Peyer's patch (tissue), 4 donors: ENCODE results near the gene POP5. TPM values are rescaled to one million over a fixed set of nuclear protein-coding genes. Genes with fewer than 3 reads are reported as not detected.

Source experiments
- DNase-seq, 3 donors: peaks; one replicate each; pipeline ENCODE4 v3.0.0-alpha.2; 2017 to 2019
- H3K27ac ChIP-seq, 4 donors: fragments of 200-600 bp; sonication (generic); one replicate each; pipeline ENCODE4 v1.5.1; 2016 to 2019
- H3K27me3 ChIP-seq, 2 donors: fragments of 200-600 bp; sonication (generic); one replicate each; pipeline ENCODE4 v1.5.1; 2019
- H3K36me3 ChIP-seq, 3 donors: fragments of 200-600 bp; sonication (generic); one replicate each; pipeline ENCODE4 v1.5.1; 2016 to 2019
- H3K4me1 ChIP-seq, 4 donors: fragments of 200-600 bp; sonication (generic); one replicate each; pipeline ENCODE4 v1.5.1; 2016 to 2019
- H3K4me3 ChIP-seq, 4 donors: fragments of 200-600 bp; sonication (generic); 1 replicate in 3 of 4; 2 replicates in 1 of 4; pipeline ENCODE4 v1.5.1; 2016 to 2019; ENCODE audit warnings: mild to moderate bottlenecking in 1 of 4
- H3K9me3 ChIP-seq, 4 donors: fragments of 200-600 bp; sonication (generic); one replicate each; pipeline ENCODE4 v1.5.1; 2016 to 2019; ENCODE audit warnings: mild to moderate bottlenecking in 1 of 4
- POLR2A ChIP-seq, 2 donors: fragments of 450-650 bp; IDR thresholded peaks; one replicate each; pipeline ENCODE4 v1.5.1; 2017; ENCODE audit warnings: antibody characterized with exemption in 2 of 2, mild to moderate bottlenecking in 2 of 2, moderate library complexity in 2 of 2
- total RNA-seq, 4 donors: library from RNA; depleted of rRNA; stranded (reverse); fragments of >200 nt; gene quantifications; one replicate each; pipeline ENCODE4 v1.1.0, GENCODE V29; 2016
- TF ChIP-seq, protein P1 (sequence below), 6 experiments: fragments of 450-650 bp in 4 of 6; fragments of 200-600 bp in 2 of 6; sonication (generic) in 1 of 6; IDR thresholded peaks; one replicate each; pipeline ENCODE4 v1.5.1; 2017 to 2019; ENCODE audit warnings: antibody characterized with exemption in 6 of 6, mild to moderate bottlenecking in 3 of 6, moderate library complexity in 1 of 6

The POP5 gene
- total RNA-seq, 4 donors from 2014 or later, result 22.5 to 75.9 (median 48.8) TPM

- no peak for TF ChIP-seq POLR2A (IDR thresholded peaks at IDR 0.05)
- TF ChIP-seq, protein P1, sequence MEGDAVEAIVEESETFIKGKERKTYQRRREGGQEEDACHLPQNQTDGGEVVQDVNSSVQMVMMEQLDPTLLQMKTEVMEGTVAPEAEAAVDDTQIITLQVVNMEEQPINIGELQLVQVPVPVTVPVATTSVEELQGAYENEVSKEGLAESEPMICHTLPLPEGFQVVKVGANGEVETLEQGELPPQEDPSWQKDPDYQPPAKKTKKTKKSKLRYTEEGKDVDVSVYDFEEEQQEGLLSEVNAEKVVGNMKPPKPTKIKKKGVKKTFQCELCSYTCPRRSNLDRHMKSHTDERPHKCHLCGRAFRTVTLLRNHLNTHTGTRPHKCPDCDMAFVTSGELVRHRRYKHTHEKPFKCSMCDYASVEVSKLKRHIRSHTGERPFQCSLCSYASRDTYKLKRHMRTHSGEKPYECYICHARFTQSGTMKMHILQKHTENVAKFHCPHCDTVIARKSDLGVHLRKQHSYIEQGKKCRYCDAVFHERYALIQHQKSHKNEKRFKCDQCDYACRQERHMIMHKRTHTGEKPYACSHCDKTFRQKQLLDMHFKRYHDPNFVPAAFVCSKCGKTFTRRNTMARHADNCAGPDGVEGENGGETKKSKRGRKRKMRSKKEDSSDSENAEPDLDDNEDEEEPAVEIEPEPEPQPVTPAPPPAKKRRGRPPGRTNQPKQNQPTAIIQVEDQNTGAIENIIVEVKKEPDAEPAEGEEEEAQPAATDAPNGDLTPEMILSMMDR (IDR thresholded peaks at IDR 0.05), result no peak
- peak overlapping the region in 1 of 4 donors; percentile 70 for H3K27ac ChIP-seq
- no peaks in the 10 kb centered on the region for H3K36me3 ChIP-seq
- H3K4me3 ChIP-seq, result no peak overlapping the region
- no peaks in the 10 kb centered on the region for H3K9me3 ChIP-seq
- H3K4me1 ChIP-seq, result peaks cover 0 to 10% (median 0%) of the 10 kb centered on the region in 4 donors
- DNase-seq, result no peak
- no peaks in the 10 kb centered on the region for H3K27me3 ChIP-seq
Observed at GRCh38 chr12:120599672-120600552, 18.7 kb upstream of the POP5 start.

GRCh38 chr12:120598674-120599463 lies 17.7 kb upstream of the POP5 start:
- no peaks in the 10 kb centered on the region for H3K9me3 ChIP-seq
- no peak overlapping the region for H3K4me3 ChIP-seq
- H3K27me3 ChIP-seq, result no peaks in the 10 kb centered on the region
- TF ChIP-seq, protein P1 (IDR thresholded peaks at IDR 0.05), result no peak
- TF ChIP-seq POLR2A (IDR thresholded peaks at IDR 0.05), result no peak
- DNase-seq, result peak in 2 of 3 donors; percentile 60 to 73
- no peaks in the 10 kb centered on the region for H3K36me3 ChIP-seq
- H3K4me1 ChIP-seq, result peaks cover 0 to 10% (median 0%) of the 10 kb centered on the region in 4 donors
- H3K27ac ChIP-seq, result peak overlapping the region in 2 of 4 donors; percentile 39 to 70

DNA sequence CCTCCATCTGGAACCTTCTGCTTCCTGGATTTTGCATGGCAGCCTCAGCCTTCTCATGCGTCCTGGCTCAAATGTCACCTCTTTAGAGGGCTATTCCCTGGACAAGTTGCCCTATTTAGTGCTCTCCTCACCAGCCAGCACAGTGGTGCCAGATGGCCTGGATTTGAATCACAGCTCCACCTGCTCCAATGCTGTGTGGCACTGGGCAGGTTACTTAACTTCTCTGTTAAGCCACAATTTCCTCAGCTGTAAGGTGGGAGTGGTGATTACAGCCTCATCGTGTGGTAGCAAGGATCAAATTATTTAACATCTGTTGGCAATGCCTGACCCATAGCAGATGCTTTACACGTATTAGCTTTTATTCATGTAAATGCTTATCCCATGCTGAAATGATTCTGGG lies 16.7 kb upstream of the POP5 start:
- no peak for TF ChIP-seq POLR2A (IDR thresholded peaks at IDR 0.05)
- TF ChIP-seq, protein P1 (IDR thresholded peaks at IDR 0.05), result no peak
- Histone ChIP-seq H3K27me3 (no peaks in the 10 kb centered on the region), H3K36me3 (no peaks in the 10 kb centered on the region), H3K27ac (no peak overlapping the region), H3K4me1 (peaks cover 0 to 10% (median 0%) of the 10 kb centered on the region in 4 donors), H3K4me3 (no peak overlapping the region), H3K9me3 (no peaks in the 10 kb centered on the region)
- DNase-seq, result no peak

DNA sequence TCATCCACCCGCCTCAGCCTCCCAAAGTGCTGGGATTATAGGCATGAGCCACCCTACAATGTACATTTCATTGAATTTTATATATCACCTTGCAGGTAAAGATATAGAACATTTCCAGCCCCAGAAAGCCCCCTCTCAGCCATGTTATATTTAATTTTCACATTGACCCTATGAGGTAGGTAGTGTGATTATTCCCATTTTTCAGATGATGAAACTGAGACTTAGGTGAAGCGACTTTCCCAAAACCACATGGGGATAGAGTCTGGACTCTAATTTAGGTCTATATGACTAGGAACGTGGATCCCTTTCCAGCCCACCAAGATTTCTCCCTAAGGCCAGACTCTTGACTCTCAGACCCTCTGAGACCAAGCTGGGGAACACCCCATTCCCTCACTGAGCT lies 15.7 kb upstream of the POP5 start:
- peaks cover 0 to 10% (median 0%) of the 10 kb centered on the region in 4 donors for H3K4me1 ChIP-seq
- TF ChIP-seq, protein P1 (IDR thresholded peaks at IDR 0.05), result no peak
- no peak for TF ChIP-seq POLR2A (IDR thresholded peaks at IDR 0.05)

GRCh38 chr12:120592121-120593049 lies 11.2 kb upstream of the POP5 start:
- DNase-seq, result no peak
- no peaks in the 10 kb centered on the region for H3K36me3 ChIP-seq
- no peaks in the 10 kb centered on the region for H3K9me3 ChIP-seq
- no peaks in the 10 kb centered on the region for H3K4me1 ChIP-seq
- H3K27me3 ChIP-seq, result no peaks in the 10 kb centered on the region
- H3K27ac ChIP-seq, result no peak overlapping the region
- no peak overlapping the region for H3K4me3 ChIP-seq
- TF ChIP-seq, protein P1 (IDR thresholded peaks at IDR 0.05), result no peak
- TF ChIP-seq POLR2A (IDR thresholded peaks at IDR 0.05), result no peak

More for the DNA sequence above, 15.7 kb upstream of the POP5 start:
- Histone ChIP-seq H3K4me3 (no peak overlapping the region), H3K36me3 (no peaks in the 10 kb centered on the region), H3K9me3 (no peaks in the 10 kb centered on the region), H3K27ac (no peak overlapping the region), H3K27me3 (no peaks in the 10 kb centered on the region)
- no peak for DNase-seq
